ENCODE data around the gene WWP2. TPM values are rescaled to one million over a fixed set of nuclear protein-coding genes. Genes with fewer than 3 reads are reported as not detected.
"Not testable (repeated sequence)": the region's sequence is repeated elsewhere in the genome, so short reads cannot be mapped to it uniquely, and the experiment has no call there.

The WWP2 gene
- total and polyA plus RNA-seq, 7 donors = 12.2 to 26.0 (median 19.0) TPM

- Histone ChIP-seq H3K27me3 (ENCODE audit: insufficient read depth in 3 of 3, low read length in 2 of 3) (no peaks in the 10 kb centered on the region), H3K36me3 (ENCODE audit: insufficient read depth in 1 of 2, low read depth in 1 of 2) (no peaks in the 10 kb centered on the region), H3K9me3 (peaks cover 4% of the 10 kb centered on the region), H3K27ac (peak overlapping the region; percentile 30), H3K4me1 (peaks cover 6% of the 10 kb centered on the region), H3K4me3 (peak overlapping the region; percentile 38)
- peak; percentile 23 to 61 for DNase-seq
- intact Hi-C loops (cut with DNase I) = loop anchor here in 1 of 2 donors (10.0 kb wide), 1 partner anchor 46 kb away; no protein-coding TSS in a partner anchor
- 23 to 47% (median 27%) methylated on average over 15 of the region's 15 CpGs for WGBS, 3 donors
- TF ChIP-seq CTCF (IDR thresholded peaks at IDR 0.05) = no peak
- peak; percentile 65 to 92 (median 70) for ATAC-seq
Measured at GRCh38 chr16:69820926-69821541, 58.9 kb downstream of the WWP2 start.

- no peak overlapping the region for H3K4me3 ChIP-seq
- H3K27ac ChIP-seq = no peak overlapping the region
Measured at GRCh38 chr16:69821844-69822173, 59.7 kb downstream of the WWP2 start.

GRCh38 chr16:69822174-69822935, 60.2 kb downstream of the WWP2 start:
- Histone ChIP-seq H3K9me3 (peaks cover 4% of the 10 kb centered on the region), H3K4me1 (peaks cover 6% of the 10 kb centered on the region), H3K4me3 (no peak overlapping the region), H3K36me3 (ENCODE audit: insufficient read depth in 1 of 2, low read depth in 1 of 2) (no peaks in the 10 kb centered on the region), H3K27ac (no peak overlapping the region), H3K27me3 (ENCODE audit: insufficient read depth in 3 of 3, low read length in 2 of 3) (no peaks in the 10 kb centered on the region)
- WGBS, 3 donors = 89 to 95% (median 95%) methylated on average over 11 of the region's 11 CpGs
- ATAC-seq (no peak), DNase-seq (no peak)
- intact Hi-C loops (cut with DNase I) = loop anchor here in 1 of 2 donors (10.0 kb wide), 1 partner anchor 48 kb away; no protein-coding TSS in a partner anchor
- no peak for TF ChIP-seq CTCF (IDR thresholded peaks at IDR 0.05)

More at GRCh38 chr16:69821844-69822173, 59.7 kb downstream of the WWP2 start:
- peaks cover 6% of the 10 kb centered on the region for H3K4me1 ChIP-seq
- no peak for ATAC-seq
- WGBS, 3 donors = 94 to 96% (median 95%) methylated on average over 6 of the region's 6 CpGs
- DNase-seq = no peak
- no peaks in the 10 kb centered on the region for H3K36me3 ChIP-seq (ENCODE audit: insufficient read depth in 1 of 2, low read depth in 1 of 2)
- no peaks in the 10 kb centered on the region for H3K27me3 ChIP-seq (ENCODE audit: insufficient read depth in 3 of 3, low read length in 2 of 3)
- H3K9me3 ChIP-seq = peaks cover 4% of the 10 kb centered on the region
- no peak for TF ChIP-seq CTCF (IDR thresholded peaks at IDR 0.05)
- intact Hi-C loops (cut with DNase I) = loop anchor here in 1 of 2 donors (10.0 kb wide), 1 partner anchor 47 kb away; no protein-coding TSS in a partner anchor

GRCh38 chr16:69823831-69824563, 61.9 kb downstream of the WWP2 start:
- Histone ChIP-seq H3K4me3 (no peak overlapping the region), H3K9me3 (no peaks in the 10 kb centered on the region), H3K36me3 (ENCODE audit: insufficient read depth in 1 of 2, low read depth in 1 of 2) (no peaks in the 10 kb centered on the region), H3K27ac (peak overlapping the region; percentile 54), H3K27me3 (ENCODE audit: insufficient read depth in 3 of 3, low read length in 2 of 3) (no peaks in the 10 kb centered on the region), H3K4me1 (peaks cover 6% of the 10 kb centered on the region)
- WGBS, 3 donors = 53 to 62% (median 60%) methylated on average over 10 of the region's 10 CpGs
- TF ChIP-seq CTCF (IDR thresholded peaks at IDR 0.05) = no peak
- peak; percentile 54 to 58 for DNase-seq
- intact Hi-C loops (cut with DNase I) = loop anchor here in 1 of 2 donors (10.0 kb wide), 1 partner anchor 49 kb away; no protein-coding TSS in a partner anchor
- peak in 3 of 4 donors; percentile 35 to 40 (median 35) for ATAC-seq

- WGBS, 3 donors = 88 to 92% (median 90%) methylated on average over 4 of the region's 4 CpGs
- not testable (repeated sequence) for H3K36me3 ChIP-seq (ENCODE audit: insufficient read depth in 1 of 2, low read depth in 1 of 2); ATAC-seq; H3K4me3 ChIP-seq; H3K4me1 ChIP-seq; H3K9me3 ChIP-seq; H3K27me3 ChIP-seq (ENCODE audit: insufficient read depth in 3 of 3, low read length in 2 of 3); DNase-seq; H3K27ac ChIP-seq
- intact Hi-C loops (cut with DNase I) = loop anchor here in 1 of 2 donors (10.0 kb wide), 1 partner anchor 50 kb away; no protein-coding TSS in a partner anchor
Measured at GRCh38 chr16:69824564-69825142, 62.5 kb downstream of the WWP2 start.

All from psoas muscle (tissue), 8 donors.